Measurements from ENCODE around the gene STK35.

The STK35 gene

DNA sequence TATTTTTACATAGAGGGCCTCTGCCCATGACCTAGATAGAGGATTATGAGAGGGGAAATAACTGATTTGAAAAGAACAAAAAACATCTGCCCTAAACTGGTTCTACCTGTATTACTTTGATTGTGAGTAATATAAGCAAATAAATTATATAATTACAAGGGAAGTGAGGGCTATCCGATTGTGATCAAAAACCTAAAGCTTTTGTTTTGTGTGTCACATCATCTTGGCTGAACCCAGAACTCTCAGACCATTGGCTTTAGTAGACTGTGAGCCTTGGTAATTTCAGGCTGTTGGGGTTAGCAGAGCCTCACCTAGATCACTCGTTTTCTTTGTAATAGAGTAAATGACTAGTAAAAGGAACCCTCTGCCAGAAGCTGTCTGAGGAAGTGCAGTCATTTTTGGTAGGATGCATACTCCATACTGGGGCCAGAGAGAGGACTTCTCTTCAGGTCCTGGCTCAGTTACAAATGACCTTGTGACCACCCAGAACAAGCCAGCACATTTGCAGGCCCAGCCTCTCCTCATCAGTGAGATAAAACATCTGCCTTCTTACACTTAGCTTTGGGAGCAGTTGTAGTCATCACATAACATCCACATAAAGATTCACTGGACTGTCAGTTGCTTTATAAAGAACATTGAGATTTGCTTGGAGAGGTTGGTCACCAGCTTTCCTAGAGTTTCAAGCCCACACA is 13.5 kb downstream of the STK35 start:
- DNase-seq: no peak
- no peaks in the 10 kb centered on the region for H3K9me3 Mint-ChIP-seq
- no peak overlapping the region for H3K4me3 Mint-ChIP-seq
- peaks cover 47 to 70% of the 10 kb centered on the region in 2 donors for H3K4me1 Mint-ChIP-seq (ENCODE audit: low read depth in 2 of 2)
- peaks cover 29% of the 10 kb centered on the region for H3K36me3 Mint-ChIP-seq (ENCODE audit: insufficient read depth)
- peak overlapping the region in 1 of 2 donors; percentile 50 for H3K27ac Mint-ChIP-seq
- ATAC-seq (replicated peaks): no peak
- no peaks in the 10 kb centered on the region for H3K27me3 Mint-ChIP-seq

DNA sequence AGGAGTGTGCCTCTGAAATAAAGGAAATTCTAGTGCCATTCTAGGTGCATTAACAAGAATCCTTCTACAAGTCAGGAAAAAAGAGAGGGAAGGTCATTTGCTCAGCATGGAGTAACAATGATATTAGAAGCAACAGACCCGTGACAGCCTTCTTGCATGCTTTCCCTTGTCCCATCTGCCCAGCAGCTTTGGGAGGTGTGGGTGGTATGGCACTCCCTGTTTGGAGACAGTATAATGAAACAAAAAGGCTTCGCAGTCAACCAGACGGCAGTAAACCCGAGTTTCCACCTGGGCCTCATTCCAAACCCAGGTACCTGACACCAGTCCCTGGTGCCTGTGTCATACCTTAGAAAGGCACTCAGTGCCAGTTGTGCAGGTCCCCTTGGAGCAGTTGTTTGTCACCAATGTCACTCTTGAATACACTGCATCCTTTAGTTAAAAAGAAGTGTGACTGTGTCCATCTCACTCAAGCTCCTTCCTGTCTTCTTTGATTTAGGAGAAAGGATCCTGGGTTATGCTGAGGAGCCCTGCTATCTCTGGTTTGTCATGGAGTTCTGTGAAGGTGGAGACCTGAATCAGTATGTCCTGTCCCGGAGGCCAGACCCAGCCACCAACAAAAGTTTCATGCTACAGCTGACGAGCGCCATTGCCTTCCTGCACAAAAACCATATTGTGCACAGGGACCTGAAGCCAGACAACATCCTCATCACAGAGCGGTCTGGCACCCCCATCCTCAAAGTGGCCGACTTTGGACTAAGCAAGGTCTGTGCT is 14.7 kb downstream of the STK35 start:
- peak overlapping the region in 1 of 2 donors; percentile 23 for H3K27ac Mint-ChIP-seq
- H3K36me3 Mint-ChIP-seq (ENCODE audit: insufficient read depth): peaks cover 28% of the 10 kb centered on the region
- DNase-seq (no peak), ATAC-seq (replicated peaks) (no peak)
- H3K9me3 Mint-ChIP-seq: no peaks in the 10 kb centered on the region
- H3K4me3 Mint-ChIP-seq: no peak overlapping the region
- peaks cover 49 to 70% of the 10 kb centered on the region in 2 donors for H3K4me1 Mint-ChIP-seq (ENCODE audit: low read depth in 2 of 2)
- no peaks in the 10 kb centered on the region for H3K27me3 Mint-ChIP-seq

DNA sequence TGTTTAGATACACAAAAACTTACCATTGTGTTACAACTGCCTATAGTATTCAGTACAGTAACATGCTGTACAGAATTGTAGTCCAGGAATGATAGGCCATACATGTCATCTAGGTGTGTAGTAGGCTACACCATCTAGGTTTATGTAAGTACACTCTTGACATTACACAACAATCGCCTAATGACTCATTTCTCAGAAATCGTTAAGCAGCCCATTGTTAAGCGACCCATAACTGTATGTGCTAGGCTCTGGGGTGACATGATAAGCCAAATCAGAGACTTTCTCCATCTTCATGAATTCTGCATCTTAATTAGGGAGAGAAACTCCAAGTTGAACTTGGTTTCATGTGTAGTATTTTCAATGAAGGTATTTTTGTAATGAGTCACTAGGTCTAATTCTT is 17.2 kb downstream of the STK35 start:
- Mint-ChIP-seq H3K27me3 (no peaks in the 10 kb centered on the region), H3K27ac (peak overlapping the region; percentile 1 to 10), H3K9me3 (no peaks in the 10 kb centered on the region), H3K4me1 (ENCODE audit: low read depth in 2 of 2) (peaks cover 55 to 63% of the 10 kb centered on the region in 2 donors), H3K36me3 (ENCODE audit: insufficient read depth) (peaks cover 31% of the 10 kb centered on the region), H3K4me3 (peak overlapping the region in 1 of 2 donors; percentile 2)
- no peak for DNase-seq
- ATAC-seq (replicated peaks): no peak

DNA sequence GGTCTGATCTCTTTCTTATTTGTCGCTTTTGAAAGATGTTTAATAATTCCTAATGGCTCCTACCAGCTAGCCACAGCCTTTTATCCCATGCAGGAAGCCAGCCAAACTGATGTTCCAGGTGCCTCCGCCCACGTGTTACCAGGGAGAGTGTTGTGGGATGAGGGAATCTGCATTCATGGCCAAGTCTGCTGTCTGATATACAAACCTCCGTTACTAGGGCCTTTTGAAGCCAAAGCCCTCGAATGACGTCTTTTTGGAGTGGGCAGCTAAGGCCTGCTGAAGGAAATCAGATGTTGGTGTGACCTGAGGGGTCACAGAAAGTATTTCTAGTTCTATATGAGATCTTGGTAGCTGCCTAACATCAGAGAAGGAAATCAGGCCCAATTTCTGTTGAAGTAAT is 21.3 kb downstream of the STK35 start:
- DNase-seq (no peak), ATAC-seq (replicated peaks) (no peak)
- peak overlapping the region in 1 of 2 donors; percentile 70 for H3K27ac Mint-ChIP-seq
- no peak overlapping the region for H3K4me3 Mint-ChIP-seq
- H3K4me1 Mint-ChIP-seq (ENCODE audit: low read depth in 2 of 2): peaks cover 66 to 73% of the 10 kb centered on the region in 2 donors
- H3K9me3 Mint-ChIP-seq: no peaks in the 10 kb centered on the region
- H3K36me3 Mint-ChIP-seq (ENCODE audit: insufficient read depth): peaks cover 13% of the 10 kb centered on the region
- no peaks in the 10 kb centered on the region for H3K27me3 Mint-ChIP-seq

DNA sequence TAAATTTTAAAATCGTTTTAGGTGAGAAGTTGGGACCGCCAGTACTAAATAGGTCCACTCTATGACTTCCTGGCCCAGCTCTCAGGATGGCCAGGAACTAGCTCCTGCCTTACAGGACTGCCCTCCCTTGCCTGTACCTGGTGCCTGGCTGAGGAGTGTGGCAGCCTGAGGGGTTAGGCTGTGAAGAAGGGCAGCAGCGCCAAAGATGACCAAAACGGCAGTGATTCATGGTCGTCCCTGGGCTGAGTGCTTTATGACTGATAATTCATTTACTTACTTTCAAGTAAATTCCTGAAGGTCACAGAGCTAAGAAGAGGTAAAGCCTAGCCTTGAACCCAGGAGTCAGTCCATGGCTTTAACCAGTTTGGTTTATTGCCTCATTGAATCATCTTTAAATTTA is 22.1 kb downstream of the STK35 start:
- no peak for DNase-seq
- Mint-ChIP-seq H3K4me3 (no peak overlapping the region), H3K27me3 (no peaks in the 10 kb centered on the region), H3K9me3 (no peaks in the 10 kb centered on the region), H3K4me1 (ENCODE audit: low read depth in 2 of 2) (peaks cover 69 to 77% of the 10 kb centered on the region in 2 donors), H3K36me3 (ENCODE audit: insufficient read depth) (peaks cover 7% of the 10 kb centered on the region), H3K27ac (no peak overlapping the region)
- no peak for ATAC-seq (replicated peaks)

DNA sequence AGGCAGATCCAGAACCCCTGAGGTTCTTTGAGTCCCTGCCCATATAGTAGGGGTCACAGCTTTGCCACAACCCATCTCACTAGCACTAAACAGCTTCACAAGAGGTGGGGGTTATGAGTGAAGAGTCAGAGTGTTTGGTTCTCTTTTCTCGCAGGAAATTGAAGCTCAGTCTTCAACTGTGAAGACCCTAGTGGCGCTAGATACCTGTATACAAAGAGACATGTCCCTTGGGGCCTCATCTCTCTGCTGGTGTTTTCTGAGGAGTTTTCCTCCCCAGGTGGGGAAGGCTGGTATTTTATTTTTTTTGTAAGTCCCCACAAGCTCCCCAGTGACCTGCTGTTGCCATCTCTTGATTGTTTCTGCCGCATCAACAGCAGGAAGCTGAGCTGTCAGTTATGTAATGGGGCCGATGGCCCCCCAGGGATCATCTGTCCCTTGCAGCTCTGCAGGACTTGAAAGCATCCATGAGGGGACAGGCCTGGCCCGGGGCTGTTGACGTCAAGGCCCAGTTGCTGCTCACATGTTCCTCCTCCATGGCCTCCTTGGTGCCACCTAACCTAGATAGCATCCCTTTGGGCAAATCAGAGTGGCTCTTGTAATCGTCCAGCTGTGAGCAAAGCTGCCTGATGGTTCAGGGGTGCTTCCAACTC is 23.1 kb downstream of the STK35 start:
- Mint-ChIP-seq H3K36me3 (ENCODE audit: insufficient read depth) (peaks cover 7% of the 10 kb centered on the region), H3K4me1 (ENCODE audit: low read depth in 2 of 2) (peaks cover 68 to 75% of the 10 kb centered on the region in 2 donors), H3K9me3 (no peaks in the 10 kb centered on the region), H3K27ac (peak overlapping the region in 1 of 2 donors; percentile 38), H3K27me3 (no peaks in the 10 kb centered on the region), H3K4me3 (no peak overlapping the region)
- DNase-seq: no peak
- no peak for ATAC-seq (replicated peaks)

DNA sequence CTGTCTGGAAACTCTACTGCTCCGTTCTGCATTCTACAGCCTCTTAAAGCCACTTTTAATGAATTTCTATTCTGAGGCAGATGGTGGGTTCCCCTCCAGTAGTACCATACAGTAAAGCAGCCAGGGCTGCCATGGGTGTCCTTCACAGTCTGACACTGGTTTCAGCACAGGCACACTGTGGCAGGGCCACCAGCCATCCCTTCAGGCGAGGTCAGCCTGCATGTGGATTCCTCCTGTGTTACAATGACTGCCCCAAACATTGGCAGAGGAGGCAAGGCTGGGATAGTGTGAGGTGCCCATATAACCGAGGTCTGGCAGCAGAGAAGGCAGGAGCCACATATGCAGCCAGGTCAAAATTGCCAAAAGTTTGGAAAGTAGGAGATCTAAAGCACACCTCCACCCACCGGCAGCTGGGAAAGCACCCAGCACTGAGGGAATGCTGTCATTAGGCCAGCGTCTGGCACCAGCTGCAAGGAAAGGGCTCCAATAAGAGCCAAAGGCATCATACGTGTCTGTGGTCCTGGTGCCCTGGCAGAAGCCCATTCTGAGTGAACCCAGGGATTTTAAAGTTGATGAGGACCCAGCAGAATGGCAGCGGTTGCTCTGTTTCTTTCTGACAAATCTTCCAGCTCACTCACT is 24.0 kb downstream of the STK35 start:
- DNase-seq: no peak
- Mint-ChIP-seq H3K27me3 (no peaks in the 10 kb centered on the region), H3K36me3 (ENCODE audit: insufficient read depth) (peaks cover 7% of the 10 kb centered on the region), H3K27ac (peak overlapping the region; percentile 38 to 64), H3K4me3 (no peak overlapping the region), H3K9me3 (no peaks in the 10 kb centered on the region), H3K4me1 (ENCODE audit: low read depth in 2 of 2) (peaks cover 67 to 74% of the 10 kb centered on the region in 2 donors)
- no peak for ATAC-seq (replicated peaks)

DNA sequence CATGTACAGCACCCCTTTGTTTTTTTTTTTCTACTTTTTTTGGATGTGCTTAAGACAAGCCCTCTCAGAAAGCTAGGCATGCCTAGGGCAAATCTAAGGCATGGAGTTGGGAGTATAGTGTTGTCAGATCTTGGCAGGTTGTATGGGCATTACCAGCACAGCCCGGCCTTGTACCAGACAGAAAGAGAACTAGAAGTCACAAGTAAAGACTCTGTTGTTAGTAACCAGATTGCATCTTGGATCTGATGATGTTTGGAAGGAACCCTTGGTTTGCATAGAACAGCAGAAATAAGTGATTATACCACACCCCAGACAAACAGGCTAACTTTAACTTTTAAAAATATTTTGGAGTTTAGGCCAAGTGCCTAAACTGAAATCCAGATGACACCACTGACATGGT is 25.6 kb downstream of the STK35 start:
- Mint-ChIP-seq H3K36me3 (ENCODE audit: insufficient read depth) (peaks cover 3% of the 10 kb centered on the region), H3K4me1 (ENCODE audit: low read depth in 2 of 2) (peaks cover 59 to 70% of the 10 kb centered on the region in 2 donors), H3K27ac (peak overlapping the region; percentile 66 to 67), H3K9me3 (no peaks in the 10 kb centered on the region), H3K4me3 (no peak overlapping the region), H3K27me3 (no peaks in the 10 kb centered on the region)
- no peak for DNase-seq
- ATAC-seq (replicated peaks): no peak

DNA sequence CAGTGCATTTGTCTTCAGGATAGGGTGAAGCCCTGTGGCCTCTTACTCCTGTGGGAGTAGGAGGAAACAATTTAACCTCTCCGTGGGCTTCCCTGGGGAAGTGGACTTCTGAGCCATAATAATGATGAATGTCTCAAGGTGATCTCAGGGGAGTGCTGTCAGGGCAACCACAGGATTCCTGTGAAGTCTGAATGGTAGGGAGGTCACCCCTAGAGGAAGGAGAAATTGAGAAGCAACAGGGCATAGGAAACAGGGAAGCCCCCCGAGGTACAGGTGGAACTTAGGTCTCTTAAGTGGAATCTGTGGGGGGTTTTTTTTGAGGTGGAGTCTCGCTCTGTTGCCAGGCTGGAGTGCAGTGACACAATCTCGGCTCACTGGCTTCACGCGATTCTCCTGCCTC is 26.9 kb downstream of the STK35 start:
- Mint-ChIP-seq H3K4me3 (no peak overlapping the region), H3K27ac (peak overlapping the region in 1 of 2 donors; percentile 66), H3K36me3 (ENCODE audit: insufficient read depth) (peaks cover 6% of the 10 kb centered on the region), H3K9me3 (no peaks in the 10 kb centered on the region), H3K4me1 (ENCODE audit: low read depth in 2 of 2) (peaks cover 55 to 74% of the 10 kb centered on the region in 2 donors), H3K27me3 (no peaks in the 10 kb centered on the region)
- ATAC-seq (replicated peaks) (no peak), DNase-seq (no peak)

DNA sequence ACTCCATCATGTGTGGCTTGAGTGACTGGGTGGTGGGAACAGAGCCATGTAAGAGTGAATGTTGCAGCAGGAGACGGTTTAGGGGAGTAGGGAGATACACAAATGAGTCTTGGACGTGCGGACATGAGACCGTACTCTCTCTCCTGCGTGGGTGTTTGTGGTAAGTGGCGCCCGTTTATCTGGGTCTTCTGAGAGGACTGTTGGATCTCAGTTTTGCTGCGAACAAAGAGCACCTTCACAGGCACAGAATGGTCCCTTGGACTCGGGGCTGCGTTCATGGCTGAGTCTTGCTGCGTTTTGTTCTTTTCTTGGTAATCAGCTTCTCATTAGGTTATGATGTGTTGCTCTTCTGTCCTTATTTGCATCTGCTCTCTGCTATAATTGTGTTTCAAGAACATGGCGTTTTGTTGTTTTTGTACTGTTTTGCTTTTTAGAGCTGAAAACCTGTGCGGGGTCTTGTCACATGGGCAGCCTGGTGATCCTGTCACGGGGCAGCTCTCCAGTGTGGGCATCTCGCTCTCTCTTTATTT is 28.5 kb downstream of the STK35 start:
- ATAC-seq (replicated peaks): no peak
- H3K4me1 Mint-ChIP-seq (ENCODE audit: low read depth in 2 of 2): peaks cover 48 to 72% of the 10 kb centered on the region in 2 donors

DNA sequence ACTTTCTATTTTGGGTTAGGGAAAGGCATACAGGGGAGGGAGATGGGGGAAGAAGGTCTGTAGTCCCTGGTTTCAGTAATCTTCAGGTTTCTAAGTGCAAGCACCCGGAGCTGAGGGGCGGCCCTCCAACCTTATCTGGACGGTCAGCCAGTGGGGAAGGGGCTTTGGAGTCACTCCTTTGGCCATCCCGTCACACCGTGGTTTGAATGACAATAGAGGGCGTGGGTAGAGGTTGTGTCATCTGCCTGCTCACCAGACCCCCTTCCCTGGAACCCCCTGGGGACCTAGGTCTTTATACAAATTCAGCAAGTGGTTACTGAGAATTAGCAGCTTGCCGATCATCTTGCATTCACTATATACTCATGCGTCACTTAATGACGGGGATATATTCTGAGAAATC is 29.1 kb downstream of the STK35 start:
- Mint-ChIP-seq H3K4me1 (ENCODE audit: low read depth in 2 of 2) (peaks cover 44 to 70% of the 10 kb centered on the region in 2 donors), H3K9me3 (no peaks in the 10 kb centered on the region), H3K27me3 (no peaks in the 10 kb centered on the region), H3K27ac (no peak overlapping the region), H3K36me3 (ENCODE audit: insufficient read depth) (peaks cover 3% of the 10 kb centered on the region), H3K4me3 (no peak overlapping the region)
- DNase-seq (no peak), ATAC-seq (replicated peaks) (no peak)

More for the DNA sequence above, 28.5 kb downstream of the STK35 start:
- DNase-seq: no peak
- H3K27me3 Mint-ChIP-seq: no peaks in the 10 kb centered on the region
- H3K27ac Mint-ChIP-seq: peak overlapping the region; percentile 12 to 62
- H3K36me3 Mint-ChIP-seq (ENCODE audit: insufficient read depth): peaks cover 5% of the 10 kb centered on the region
- no peak overlapping the region for H3K4me3 Mint-ChIP-seq
- H3K9me3 Mint-ChIP-seq: no peaks in the 10 kb centered on the region

DNA sequence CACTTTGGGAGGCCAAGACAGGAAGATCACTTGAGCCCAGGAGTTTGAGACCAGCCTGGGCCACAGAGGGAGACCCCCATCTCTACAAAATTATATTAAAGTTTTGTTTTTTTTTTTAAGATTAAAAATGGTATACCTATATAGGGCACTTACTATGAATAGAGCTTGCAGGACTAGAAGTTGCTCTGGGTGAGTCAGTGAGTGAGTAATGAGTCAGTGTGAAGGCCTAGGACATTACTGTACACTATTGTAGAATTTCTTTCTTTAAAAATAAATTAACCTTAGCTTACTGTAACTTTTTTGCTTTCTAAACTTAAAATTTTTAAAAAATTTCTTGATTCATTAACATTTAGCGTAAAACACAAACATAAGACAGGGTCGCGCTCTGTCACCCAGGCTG is 29.7 kb downstream of the STK35 start:
- Mint-ChIP-seq H3K36me3 (ENCODE audit: insufficient read depth) (peaks cover 3% of the 10 kb centered on the region), H3K4me1 (ENCODE audit: low read depth in 2 of 2) (peaks cover 45 to 70% of the 10 kb centered on the region in 2 donors), H3K27ac (no peak overlapping the region), H3K27me3 (no peaks in the 10 kb centered on the region), H3K4me3 (no peak overlapping the region), H3K9me3 (no peaks in the 10 kb centered on the region)
- DNase-seq: no peak
- ATAC-seq (replicated peaks): no peak

DNA sequence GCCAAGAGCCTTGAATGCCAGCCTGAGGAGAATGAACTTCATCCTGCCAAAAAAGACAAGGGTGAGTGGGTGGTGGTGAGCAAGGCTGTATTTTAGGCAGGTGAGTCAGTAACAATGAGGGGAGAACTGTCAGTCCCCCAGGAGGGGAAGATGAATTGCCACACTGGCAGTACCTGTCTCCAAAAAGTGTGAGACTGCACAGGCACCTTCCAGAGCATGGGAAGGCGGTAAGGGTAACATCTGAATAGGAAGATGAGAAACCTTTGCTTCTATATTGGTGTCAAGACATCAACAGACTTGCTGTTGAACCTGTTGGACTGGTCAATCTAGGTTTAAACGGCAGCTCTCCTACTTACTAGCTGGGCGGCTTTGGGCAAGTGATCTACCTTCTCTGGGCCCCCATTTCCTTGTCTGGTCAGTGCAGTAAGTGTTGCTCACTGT is 30.9 kb downstream of the STK35 start:
- no peaks in the 10 kb centered on the region for H3K9me3 Mint-ChIP-seq
- DNase-seq (no peak), ATAC-seq (replicated peaks) (no peak)
- H3K4me1 Mint-ChIP-seq (ENCODE audit: low read depth in 2 of 2): peaks cover 46 to 73% of the 10 kb centered on the region in 2 donors
- peaks cover 3% of the 10 kb centered on the region for H3K36me3 Mint-ChIP-seq (ENCODE audit: insufficient read depth)
- no peaks in the 10 kb centered on the region for H3K27me3 Mint-ChIP-seq
- H3K27ac Mint-ChIP-seq: peak overlapping the region in 1 of 2 donors; percentile 54
- H3K4me3 Mint-ChIP-seq: no peak overlapping the region

All from effector memory CD8-positive, alpha-beta T cell (primary cell).